ENCODE measurements around the gene USP53. TPM values are rescaled to one million over a fixed set of nuclear protein-coding genes. Genes with fewer than 3 reads are reported as not detected.

The USP53 gene
- total and polyA plus RNA-seq, 2 of the 13 experiments (the other 11 are each of a cell fraction or from before 2014, with no cell fraction given), result 5.3 to 8.1 TPM

GRCh38 chr4:119211867-119212233, 663 bp upstream of the USP53 start (continued):
- TF ChIP-seq ZNF142 (CRISPR knock-in tag; IDR thresholded peaks at IDR 0.05), result no peak
- TF ChIP-seq TCF12 (IDR thresholded peaks at IDR 0.05), result no peak
- TF ChIP-seq TCF12 (CRISPR knock-in tag; IDR thresholded peaks at IDR 0.05), result no peak
- no peak for TF ChIP-seq GPBP1L1 (CRISPR knock-in tag; IDR thresholded peaks at IDR 0.05)
- TF ChIP-seq RFX1 (IDR thresholded peaks at IDR 0.05), result no peak
- TF ChIP-seq MIXL1 (CRISPR knock-in tag; IDR thresholded peaks at IDR 0.05), result peak; percentile 22; the same call in 1 of the 2 replicates
- no peak for TF ChIP-seq IRF9 (CRISPR knock-in tag; IDR thresholded peaks at IDR 0.05; ENCODE audit: borderline replicate concordance)
- peak; percentile 43; the same call in 1 of the 2 replicates for TF ChIP-seq KDM5A (IDR thresholded peaks at IDR 0.05; ENCODE audit: borderline replicate concordance, low read length)
- peak; percentile 7; the same call in 1 of the 2 replicates for TF ChIP-seq PAXIP1 (CRISPR knock-in tag; conservative IDR thresholded peaks at IDR 0.05)
- no peak for TF ChIP-seq KDM5B (CRISPR knock-in tag; IDR thresholded peaks at IDR 0.05; ENCODE audit: borderline replicate concordance)
- TF ChIP-seq NR2C2 (CRISPR knock-in tag; IDR thresholded peaks at IDR 0.05; ENCODE audit: borderline replicate concordance), result no peak
- TF ChIP-seq NFKBIZ (CRISPR knock-in tag; IDR thresholded peaks at IDR 0.05), result no peak
- no peak for TF ChIP-seq MXD1 (CRISPR knock-in tag; IDR thresholded peaks at IDR 0.05)
- no peak for TF ChIP-seq ZFP91 (CRISPR knock-in tag; IDR thresholded peaks at IDR 0.05; ENCODE audit: borderline replicate concordance)
- TF ChIP-seq ZNF678 (CRISPR knock-in tag; IDR thresholded peaks at IDR 0.05), result no peak
